HT1080 (cell line): Measurements from ENCODE around the gene AUH. TPM values are rescaled to one million over a fixed set of nuclear protein-coding genes. Genes with fewer than 3 reads are reported as not detected.

ENCODE experiments used
- DNase-seq: peaks from one replicate; pipeline ENCODE4 v3.0.0-alpha.2; 2015; ENCODE audit warnings: low read depth
- total RNA-seq: library from RNA; depleted of rRNA; stranded (reverse); fragments of >200 nt; shearing (Covaris generic); gene quantifications from 2 replicates; pipeline ENCODE4 v1.2.3, GENCODE V29; 2014

The AUH gene
- total RNA-seq, 1 experiment from 2014 or later, result 16.8 TPM

DNA sequence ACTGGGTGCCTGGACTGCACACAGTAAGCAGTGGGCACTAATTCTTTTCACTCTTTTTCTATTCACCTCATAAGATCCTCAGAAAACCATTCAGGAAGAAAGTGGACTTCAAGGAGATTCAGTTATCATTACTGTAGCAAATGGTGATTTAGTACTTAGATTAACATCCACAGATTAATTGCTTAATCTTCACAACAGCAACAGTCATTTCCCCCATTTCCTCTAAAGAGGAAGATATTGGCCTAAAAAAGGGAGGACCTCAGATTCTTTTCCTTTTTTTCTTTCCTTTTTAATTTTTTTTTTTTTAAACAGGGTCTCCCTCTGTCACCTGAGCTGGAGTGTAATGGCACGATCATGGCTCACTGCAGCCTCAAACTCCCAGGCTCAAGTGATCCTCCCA, 64.4 kb downstream of the AUH start:
- DNase-seq, result no peak

DNA sequence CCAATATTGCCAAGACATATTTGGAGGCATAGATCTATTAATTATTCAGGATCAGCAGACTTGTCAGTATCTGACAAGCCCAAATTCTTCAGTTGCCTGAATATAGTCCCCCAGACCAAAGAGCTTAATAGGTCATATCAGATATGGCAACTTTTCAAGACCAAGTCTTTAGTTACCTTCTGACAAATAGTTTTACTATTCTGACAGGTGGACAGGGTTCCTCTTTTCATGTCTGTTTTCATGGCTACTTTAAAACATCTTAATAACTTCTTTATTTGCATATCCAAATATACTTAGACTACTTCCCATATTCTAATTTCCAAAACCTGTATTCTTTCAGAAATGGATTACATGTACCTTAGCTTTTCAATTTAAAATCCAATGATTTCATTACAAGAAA, 65.4 kb downstream of the AUH start:
- no peak for DNase-seq

DNA sequence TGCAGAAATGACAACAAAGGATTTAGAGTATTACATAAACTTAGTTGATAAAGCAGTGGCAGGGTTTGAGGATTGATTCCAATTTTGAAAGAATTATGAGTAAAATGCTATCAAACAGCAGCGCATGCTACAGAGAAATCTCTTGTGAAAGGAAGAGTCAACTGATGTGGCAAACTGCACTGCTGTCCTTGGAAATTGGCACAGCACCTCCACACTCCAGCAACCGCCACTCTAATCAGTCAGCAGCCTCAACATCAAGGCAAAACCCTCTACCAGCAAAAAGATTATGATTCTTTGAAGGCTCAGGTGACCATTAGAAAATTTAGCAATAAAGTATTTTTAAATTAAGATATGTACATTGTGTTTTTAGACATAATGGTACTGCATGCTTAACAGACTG, 66.4 kb downstream of the AUH start:
- DNase-seq, result no peak

DNA sequence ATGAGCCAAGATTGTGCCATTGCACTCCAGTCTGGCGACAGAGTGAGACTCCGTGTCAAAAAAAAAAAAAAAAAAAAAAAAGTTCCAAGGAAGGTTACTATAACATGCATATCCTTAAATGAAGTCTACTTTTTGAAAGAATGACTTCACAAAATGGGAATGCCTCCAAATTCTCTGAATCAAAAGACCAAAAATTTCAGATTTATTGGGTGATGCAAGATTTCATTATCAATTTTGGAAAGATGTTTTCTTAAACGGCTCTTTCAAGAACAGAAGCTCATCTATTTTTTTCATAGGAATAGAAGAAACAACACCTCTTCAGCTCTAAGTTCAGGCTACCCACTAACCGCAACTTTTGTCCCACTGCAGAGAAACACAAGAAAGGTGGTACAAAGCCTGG, 69.9 kb downstream of the AUH start:
- DNase-seq, result no peak

DNA sequence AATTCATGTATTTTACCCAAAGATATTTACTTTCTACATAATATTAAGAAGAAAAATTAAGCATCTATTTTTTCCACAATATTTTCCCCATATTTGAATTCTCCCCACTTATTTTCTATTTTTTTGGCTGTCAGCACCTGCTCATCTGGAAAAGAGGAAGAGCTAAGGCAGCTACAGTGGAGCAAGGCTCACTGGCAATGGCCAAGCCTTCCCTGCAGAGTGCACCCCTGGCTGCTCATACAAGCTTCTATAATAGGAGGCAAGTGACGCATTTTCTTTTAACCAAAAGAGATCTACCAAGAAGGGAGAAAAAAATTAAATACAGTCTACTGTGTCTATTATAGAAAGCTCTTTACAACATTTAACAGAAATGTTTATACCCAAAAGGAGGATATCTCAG, 72.5 kb downstream of the AUH start:
- no peak for DNase-seq

DNA sequence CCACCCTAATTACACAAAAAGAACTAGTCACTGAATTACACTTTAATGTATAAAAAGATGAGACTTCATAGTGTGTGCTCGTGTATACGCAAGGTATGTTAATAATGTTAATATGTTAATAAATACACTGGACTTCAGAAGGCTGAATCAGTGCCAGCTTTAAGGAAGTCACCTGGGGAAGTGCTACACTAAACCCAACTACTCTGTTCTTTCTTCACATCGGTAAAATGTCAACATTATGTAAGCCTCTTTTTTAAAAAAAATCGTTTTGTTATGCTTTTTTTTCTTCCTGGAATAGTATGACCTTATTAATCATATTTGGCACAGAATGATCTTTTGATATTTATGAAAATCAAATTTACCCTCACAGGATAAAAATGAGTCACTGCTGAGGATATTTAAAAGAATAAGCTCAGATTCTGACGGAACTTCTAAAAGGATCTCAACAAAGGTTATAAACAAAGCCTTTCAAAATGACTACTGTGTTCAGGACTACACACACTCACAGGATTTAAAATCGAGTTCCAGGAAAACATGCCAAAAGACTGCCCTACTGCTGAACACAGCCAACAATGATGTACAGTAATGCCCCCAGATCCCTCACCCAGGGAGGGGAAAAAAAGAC, 75.9 kb downstream of the AUH start:
- no peak for DNase-seq

DNA sequence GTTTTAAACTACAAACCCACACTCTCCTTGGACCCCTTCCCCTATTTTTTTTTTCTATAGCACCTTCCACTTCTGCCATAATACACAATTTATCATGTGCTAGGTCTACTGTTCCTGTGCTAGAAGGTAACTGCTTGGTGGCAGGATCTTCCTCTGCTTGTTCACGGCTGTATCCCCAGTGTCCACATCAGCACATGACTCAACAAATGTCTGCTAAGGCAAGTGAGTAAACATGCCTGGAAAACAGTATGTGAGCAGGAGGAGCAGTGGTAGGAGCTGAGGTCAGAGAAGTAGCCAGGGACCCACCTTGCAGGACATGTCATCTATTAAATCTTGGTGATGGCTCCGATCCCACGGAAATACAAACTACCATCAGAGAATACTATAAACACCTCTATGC, 79.4 kb downstream of the AUH start:
- peak; percentile 28 for DNase-seq

DNA sequence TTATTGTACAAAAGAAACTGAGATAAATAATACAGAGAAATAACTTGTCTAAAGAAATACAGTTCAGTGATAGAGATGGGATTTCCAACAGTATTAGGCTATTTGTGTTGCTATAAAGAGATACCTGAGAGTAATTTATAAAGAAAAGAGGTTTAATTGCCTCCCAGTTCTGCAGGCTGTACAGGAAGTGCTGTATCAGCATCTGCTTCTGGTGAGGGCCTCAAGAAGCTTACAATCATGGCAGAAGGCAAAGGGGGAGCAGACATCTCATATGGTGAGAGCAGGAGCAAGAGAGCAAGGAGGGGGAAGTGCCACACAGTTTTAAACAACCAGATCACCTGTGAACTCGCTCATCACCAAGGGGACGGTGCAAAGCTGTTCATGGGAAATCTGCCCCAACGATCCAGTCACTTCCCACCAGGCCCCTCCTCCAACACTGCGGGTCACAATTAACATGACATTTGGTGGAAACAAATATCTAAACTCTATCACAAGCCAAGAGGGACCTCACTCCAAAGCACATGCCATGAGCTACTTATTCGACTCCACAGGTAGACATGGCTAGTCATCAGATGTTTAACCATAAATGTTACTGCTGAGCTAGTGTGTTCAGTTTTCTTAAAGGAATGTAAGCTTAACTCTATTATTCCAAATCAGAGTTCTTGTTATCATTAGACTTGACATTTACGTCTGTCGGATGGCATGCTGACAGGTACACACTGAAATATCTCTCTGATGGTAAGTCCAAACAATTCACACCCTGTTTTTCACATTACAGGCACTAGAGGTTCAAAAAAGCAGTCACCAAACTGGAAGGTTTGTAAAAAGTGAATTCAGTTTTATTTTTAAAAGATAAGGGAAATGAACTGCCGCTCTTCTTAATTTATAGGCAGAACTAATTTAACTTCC, 82.2 kb downstream of the AUH start:
- no peak for DNase-seq

DNA sequence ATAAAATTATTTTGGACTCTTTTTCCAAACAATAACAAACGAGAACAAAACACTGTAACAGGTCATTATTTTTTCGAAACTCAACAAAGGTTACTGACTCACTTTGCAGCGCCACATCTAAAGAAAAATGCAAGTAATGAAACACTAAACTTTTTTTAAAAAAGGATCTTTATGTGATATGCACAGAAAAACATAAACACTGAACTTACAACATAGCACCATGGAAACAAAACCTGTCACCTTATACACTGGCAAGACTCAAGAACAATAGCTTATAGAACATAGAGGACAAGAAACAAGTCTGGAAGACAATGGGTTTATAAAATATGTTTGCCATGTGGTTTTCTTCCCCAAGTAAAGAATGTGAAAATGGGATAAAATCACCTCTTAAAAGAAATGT, 85.2 kb downstream of the AUH start:
- no peak for DNase-seq

DNA sequence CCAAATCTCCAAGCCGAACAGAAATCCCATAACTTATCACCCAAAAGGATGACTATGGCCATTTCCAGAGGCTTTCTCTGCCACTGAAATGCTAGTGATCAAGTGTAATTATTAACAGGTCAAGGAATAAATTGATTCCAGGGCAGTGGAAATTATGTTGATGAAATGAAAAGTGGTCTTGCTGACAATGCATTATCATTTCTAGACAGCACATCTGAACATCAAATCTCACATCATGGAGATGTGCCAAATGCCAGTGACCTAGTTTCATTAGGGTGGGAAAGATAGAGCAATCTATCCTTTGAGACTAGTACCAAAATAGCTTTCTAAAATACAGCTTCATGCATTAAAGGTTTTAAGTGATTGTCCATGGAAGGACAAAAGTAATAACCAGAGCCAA, 86.1 kb downstream of the AUH start:
- no peak for DNase-seq

DNA sequence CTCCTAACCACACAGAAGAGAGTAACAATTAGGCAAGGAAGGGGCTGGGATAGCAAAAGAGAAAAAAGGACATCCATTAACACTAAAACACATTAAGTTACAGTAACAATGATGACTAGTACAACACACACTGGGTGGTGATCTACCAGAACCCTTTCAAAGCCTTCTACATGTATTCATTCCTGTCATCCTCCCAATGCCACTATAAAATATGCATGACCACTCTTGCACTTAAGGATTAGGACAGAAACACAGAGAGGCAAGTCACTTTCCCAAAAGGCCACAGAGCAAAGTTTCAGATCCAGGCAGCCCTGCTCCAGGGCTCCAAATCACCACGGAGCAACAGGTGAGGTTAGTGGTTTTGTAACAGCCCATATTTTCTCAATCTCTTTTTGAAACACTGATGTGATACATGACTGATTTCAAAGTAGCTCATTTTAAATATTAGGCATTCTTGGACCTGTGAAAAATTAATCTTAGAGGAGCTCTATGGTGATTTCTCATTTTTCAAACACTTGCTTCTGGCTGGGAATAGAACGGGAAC, 86.7 kb downstream of the AUH start:
- DNase-seq, result no peak

DNA sequence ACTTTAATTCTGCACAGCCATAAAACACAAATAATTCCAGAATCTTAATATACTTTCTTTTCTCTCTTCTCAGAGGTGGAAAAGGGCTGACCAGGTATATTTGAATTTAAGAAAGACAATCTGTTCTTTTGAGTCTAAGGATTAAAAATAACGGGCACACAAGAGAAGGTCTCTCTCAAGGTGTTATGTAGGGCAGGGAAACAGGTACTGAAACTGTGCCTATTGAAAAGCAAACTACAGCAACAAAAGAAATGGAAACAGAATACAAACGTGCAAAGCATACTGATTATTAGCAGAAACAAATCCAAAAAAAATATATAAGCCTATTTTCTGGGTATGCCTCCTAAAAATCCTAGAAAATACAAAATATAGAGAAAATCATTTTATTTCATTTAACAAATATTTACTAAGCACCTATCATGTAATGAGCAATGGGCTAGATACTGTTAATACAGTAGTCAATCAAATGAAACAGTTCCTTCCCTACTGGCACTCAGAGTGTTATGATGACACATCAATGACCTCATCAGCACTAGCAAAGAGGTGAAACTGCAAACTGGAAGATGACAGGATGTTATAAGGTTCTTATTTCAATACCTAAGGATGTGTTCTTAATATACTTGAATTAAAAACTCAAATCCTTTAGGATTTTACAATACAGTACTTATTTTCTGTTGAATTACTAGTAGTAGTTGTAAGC, 87.7 kb downstream of the AUH start:
- peak; percentile 70 for DNase-seq

DNA sequence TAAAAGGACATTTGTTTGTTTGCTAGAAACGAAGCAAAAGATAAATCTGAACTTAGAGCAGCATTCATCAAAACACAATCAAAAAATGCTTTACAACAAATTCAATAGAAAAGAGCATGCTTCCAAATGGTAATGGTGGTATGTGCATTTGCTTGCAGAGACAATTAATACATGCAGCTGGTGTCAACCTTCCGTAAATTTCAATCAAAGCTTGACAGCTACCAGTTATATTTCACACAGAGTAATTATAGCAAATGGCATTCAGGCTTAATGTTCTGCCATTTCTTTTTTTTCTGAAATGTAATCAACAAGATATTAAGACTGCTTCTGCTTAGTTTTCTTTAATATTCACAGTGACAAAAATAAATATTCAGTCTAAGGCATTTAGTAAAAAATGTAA, 90.6 kb downstream of the AUH start:
- no peak for DNase-seq

DNA sequence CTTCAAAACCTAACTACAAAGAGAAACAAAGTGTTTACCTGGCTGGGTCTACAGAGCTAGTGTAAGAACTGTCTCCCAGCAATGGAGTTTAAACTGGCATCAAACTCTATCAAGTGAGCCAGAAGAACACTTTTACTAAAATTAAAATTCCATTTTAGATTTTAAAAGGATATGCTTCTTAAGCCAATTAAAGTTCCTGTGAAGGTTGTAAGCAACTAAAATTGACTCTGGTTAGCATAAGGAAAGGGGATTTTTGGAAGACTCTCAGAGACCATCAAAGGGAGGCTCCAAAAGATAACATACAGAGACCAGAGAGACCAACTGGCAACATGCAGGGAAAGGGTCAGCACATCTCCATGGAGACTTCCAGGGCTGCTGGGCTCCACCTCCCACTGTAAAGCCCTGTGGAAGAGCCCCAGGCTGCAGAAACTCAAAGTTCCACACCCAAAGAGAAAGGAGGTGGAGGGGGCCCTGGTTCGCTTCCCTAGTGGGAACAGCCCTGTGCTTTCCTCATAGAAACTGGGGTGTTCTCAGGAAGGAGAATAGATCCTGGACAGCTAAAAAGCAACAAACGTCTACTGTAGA, 91.7 kb downstream of the AUH start:
- no peak for DNase-seq

DNA sequence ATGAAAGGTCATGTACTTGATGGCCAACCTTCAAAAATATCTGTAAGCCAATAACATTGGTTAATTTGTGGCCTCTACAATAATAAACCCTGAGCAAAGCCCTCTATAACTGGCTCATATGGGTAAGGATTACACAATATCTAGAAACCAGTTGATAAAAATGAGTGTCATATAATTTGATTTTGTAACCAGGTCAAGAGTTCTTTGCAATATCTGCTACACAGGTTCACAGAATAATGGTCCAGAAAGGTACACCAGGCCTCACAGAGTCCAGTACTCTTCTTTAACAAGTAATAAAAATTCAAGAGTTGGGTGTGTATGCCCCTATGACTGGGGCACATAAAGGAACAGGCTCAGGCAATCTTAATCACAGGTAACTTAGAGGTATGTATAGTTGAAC, 95.3 kb downstream of the AUH start:
- DNase-seq, result no peak

DNA sequence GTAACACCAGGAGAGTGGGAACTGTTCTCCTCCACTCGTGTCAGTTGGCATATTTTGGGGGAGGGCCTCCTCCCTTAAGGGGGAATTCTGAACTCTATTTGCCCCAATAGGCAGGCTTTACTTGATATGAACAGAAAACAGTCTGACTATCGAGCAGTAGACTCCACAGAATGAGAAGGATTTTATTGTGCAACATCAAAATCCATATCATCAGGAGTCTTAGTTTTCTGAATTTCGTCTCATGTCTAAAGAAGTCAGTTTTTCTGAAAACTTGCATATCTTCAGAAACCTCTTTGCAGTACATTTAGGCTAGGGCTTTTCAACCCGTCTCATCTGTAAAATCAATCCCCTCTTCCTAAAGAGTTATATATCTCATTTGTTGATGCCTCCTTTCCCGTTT, 96.2 kb downstream of the AUH start:
- no peak for DNase-seq

DNA sequence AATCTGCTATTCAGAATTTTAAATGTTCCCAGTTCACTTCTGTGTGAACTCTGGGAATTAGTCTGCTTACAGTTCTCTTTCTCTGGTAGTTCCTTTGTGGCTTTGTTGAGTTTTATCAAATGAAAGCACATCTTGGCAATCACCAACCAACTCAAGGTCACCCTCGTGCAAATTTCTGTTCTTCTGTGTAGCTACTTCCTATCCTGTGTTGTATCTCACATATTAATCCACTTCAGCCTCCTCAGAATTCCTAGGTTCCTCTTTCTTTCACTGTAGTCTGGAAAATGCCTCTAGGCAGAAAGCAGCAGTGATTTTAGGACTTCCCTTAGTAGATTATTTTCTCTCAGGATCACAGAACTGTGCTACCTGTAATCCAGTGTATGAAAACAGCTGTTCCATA, 100.3 kb downstream of the AUH start:
- DNase-seq, result no peak

DNA sequence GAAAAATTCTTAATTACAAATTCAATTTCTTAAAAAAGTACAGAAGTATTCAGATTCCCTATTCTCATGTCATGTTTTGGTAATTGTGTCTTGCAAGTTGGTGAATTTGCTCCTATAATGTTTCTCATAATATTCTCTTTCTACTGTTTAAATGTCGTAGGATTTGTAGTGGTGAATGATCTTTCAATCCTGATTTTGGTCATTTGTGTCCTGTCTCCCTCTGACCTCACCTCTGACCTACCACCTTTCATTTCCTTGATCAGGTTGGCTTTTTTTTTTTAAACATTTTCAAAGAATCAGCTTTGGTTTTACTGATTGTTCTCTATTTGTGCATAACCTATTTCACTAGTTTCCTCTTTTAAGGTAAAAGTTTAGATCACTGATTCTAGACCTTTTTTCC, 102.6 kb downstream of the AUH start:
- DNase-seq, result no peak

DNA sequence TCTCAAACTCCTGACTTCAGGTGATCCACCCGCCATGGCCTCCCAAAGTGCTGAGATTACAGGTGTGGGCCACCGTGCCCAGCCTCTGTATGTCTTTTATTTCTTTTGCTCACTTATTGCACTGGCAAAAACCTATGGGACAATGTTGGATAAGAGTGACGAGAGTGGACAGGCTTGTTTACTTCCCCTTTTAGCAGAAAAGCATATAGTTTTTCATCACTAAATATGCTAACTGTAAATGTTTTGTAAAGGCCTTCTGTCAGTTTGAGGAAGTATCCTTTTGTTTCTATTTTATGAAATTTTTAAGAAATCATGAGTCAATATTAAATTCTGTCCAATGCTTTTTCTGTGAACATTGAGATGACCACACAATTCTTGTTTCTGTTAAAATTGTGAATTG, 103.3 kb downstream of the AUH start:
- no peak for DNase-seq

DNA sequence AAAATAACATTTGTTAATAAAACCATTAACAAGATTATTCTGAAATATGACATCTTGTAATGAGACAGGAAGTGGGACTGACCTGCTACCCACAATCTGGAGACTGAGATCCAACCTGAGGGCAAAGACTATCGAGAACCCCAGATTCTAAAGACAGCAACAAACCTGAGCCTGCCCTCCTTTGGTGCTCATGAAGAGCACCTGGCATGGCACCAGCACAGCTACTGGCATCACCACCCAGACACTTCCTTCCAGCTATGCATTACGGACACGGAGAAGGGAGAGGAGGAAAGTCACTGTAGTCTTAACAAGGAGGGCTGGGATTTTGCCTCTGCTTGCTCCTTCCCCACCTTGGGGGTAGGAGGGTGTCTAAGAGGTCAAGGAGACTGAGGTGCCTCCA, 105.5 kb downstream of the AUH start:
- DNase-seq, result no peak

DNA sequence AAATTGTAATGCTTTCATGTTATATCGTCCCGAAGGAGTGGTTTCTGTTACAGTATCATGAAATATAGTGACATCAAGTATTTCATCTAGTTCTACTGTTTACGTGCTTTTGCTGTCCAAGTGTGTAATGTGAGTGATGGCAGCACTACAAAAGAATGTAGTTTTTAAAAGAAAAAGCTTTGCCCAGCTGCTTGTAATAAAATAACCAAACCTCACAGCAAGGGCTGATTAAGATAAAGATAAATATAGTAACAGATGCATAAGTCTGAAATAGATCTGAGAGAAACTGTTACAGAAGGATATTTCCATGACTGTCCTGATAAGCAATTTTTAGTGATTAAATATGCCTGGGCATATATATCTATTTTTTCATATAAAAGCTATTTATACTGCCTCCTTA, 106.4 kb downstream of the AUH start:
- no peak for DNase-seq

DNA sequence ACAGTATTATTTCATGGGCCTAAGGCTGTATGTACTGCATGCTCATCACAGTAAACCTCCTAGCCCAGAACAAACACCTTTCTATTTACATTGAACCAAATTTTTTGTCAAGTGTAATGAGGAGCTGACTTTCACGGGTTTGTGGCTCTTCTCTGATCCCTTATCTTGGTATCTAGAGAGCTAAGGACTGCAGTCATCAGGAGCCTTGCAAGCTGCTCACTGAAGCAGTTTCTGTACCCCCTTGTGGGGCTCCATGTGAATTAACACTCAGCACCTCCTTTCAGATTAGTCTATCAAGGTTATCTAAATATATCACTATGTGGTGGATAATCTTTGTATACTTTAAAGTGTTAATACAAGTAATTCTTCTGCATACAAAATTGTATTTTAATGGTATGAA, 108.2 kb downstream of the AUH start:
- no peak for DNase-seq
